GM23338 (cell line): ENCODE measurements around the gene IFTAP. TPM values are rescaled to one million over a fixed set of nuclear protein-coding genes. Genes with fewer than 3 reads are reported as not detected.
A peak's percentile ranks its signal among the peaks of the same experiment; 100 is the strongest.

Source experiments
- ATAC-seq: fragments of 200-7000 bp; cut with Tn5 transposase; 3 replicates; pipeline ENCODE4 v1.9.1; 2020
- DNase-seq: peaks from one replicate; pipeline ENCODE4 v3.0.0-alpha.2; 2015; ENCODE audit warnings: low spot score
- H2AFZ ChIP-seq: fragments of 200-600 bp; sonication (generic); 2 replicates; pipeline ENCODE4 v1.8.0; 2016; ENCODE audit warnings: antibody characterized with exemption, mild to moderate bottlenecking, moderate library complexity
- H3F3A ChIP-seq: fragments of 200-600 bp; sonication (generic); replicated peaks from 2 replicates; pipeline ENCODE4 v1.8.0; 2017; ENCODE audit warnings: antibody characterized with exemption, mixed run types, low read depth
- H3K27ac ChIP-seq: fragments of 200-600 bp; sonication (generic); 2 replicates; pipeline ENCODE4 v1.6.1; 2016; ENCODE audit warnings: low read depth
- H3K27me3 ChIP-seq: fragments of 200-600 bp; sonication (generic); 2 replicates; pipeline ENCODE4 v1.8.0; 2016; ENCODE audit warnings: mild to moderate bottlenecking, mixed run types, moderate library complexity; ENCODE audit not compliant: insufficient read depth
- H3K36me3 ChIP-seq: fragments of 200-600 bp; sonication (generic); 2 replicates; pipeline ENCODE4 v1.8.0; 2016; ENCODE audit warnings: mild to moderate bottlenecking; ENCODE audit not compliant: insufficient read depth
- H3K4me1 ChIP-seq: fragments of 200-600 bp; sonication (generic); 2 replicates; pipeline ENCODE4 v1.8.0; 2016; ENCODE audit warnings: mild to moderate bottlenecking, moderate library complexity; ENCODE audit not compliant: insufficient read depth
- H3K4me2 ChIP-seq: fragments of 200-600 bp; sonication (generic); 2 replicates; pipeline ENCODE4 v1.7.1; 2017; ENCODE audit warnings: mixed run types
- H3K4me3 ChIP-seq: fragments of 200-600 bp; sonication (generic); 2 replicates; pipeline ENCODE4 v1.6.1; 2016; ENCODE audit warnings: mixed run types
- H3K79me2 ChIP-seq: fragments of 200-600 bp; sonication (generic); replicated peaks from 2 replicates; pipeline ENCODE4 v1.8.0; 2017; ENCODE audit warnings: mild to moderate bottlenecking; ENCODE audit not compliant: insufficient read depth
- H3K9me2 ChIP-seq: fragments of 200-600 bp; sonication (generic); 2 replicates; pipeline ENCODE4 v1.8.0; 2017; ENCODE audit not compliant: insufficient read depth
- H4K20me1 ChIP-seq: fragments of 200-600 bp; sonication (generic); replicated peaks from 2 replicates; pipeline ENCODE4 v1.8.0; 2017; ENCODE audit warnings: mild to moderate bottlenecking; ENCODE audit not compliant: insufficient read depth
- H3K27ac Mint-ChIP-seq: 2 replicates; pipeline ENCODE4 v1.8.0; 2020; ENCODE audit warnings: inconsistent platforms, mild to moderate bottlenecking, moderate library complexity, mixed read lengths
- H3K27me3 Mint-ChIP-seq: 3 replicates; pipeline ENCODE4 v1.8.0; 2022; ENCODE audit warnings: low read depth, mild to moderate bottlenecking, moderate library complexity, mixed read lengths, inconsistent platforms; ENCODE audit not compliant: insufficient read depth, poor library complexity
- H3K36me3 Mint-ChIP-seq: 3 replicates; pipeline ENCODE4 v1.8.0; 2021; ENCODE audit warnings: low read depth, mild to moderate bottlenecking, inconsistent platforms, moderate library complexity, mixed read lengths
- H3K4me1 Mint-ChIP-seq: 3 replicates; pipeline ENCODE4 v1.8.0; 2020; ENCODE audit warnings: mild to moderate bottlenecking, inconsistent platforms, mixed read lengths
- H3K4me3 Mint-ChIP-seq: 3 replicates; pipeline ENCODE4 v1.8.0; 2021; ENCODE audit warnings: moderate library complexity, mild to moderate bottlenecking, inconsistent platforms, mixed read lengths
- H3K9me3 Mint-ChIP-seq: 3 replicates; pipeline ENCODE4 v1.8.0; 2020; ENCODE audit warnings: moderate library complexity, mild to moderate bottlenecking, inconsistent platforms, mixed read lengths
- CREB1 ChIP-seq: fragments of 250-450 bp; sonication (Bioruptor Pico); IDR thresholded peaks from 2 replicates; pipeline ENCODE4 v1.5.0; 2020; ENCODE audit warnings: low read depth, mild to moderate bottlenecking, moderate library complexity
- CTCF ChIP-seq, 2 experiments: fragments of 200-600 bp in 1 of 2; sonication (generic) in 1 of 2; conservative IDR thresholded peaks; 2 replicates each; pipeline versions ENCODE4 v1.5.1 to v1.6.1; 2016 to 2017; ENCODE audit warnings: antibody characterized with exemption in 2 of 2, low read depth in 2 of 2, mild to moderate bottlenecking in 2 of 2, moderate library complexity in 1 of 2
- ETS1 ChIP-seq: IDR thresholded peaks from 2 replicates; pipeline ENCODE4 v1.6.1; 2016; ENCODE audit warnings: antibody characterized with exemption
- EZH2 ChIP-seq: fragments of 200-600 bp; sonication (generic); IDR thresholded peaks from one replicate; pipeline ENCODE4 v1.8.0; 2017; ENCODE audit warnings: antibody characterized with exemption, mild to moderate bottlenecking, low read depth; ENCODE audit not compliant: unreplicated experiment
- EZH2phosphoT487 ChIP-seq: fragments of 200-600 bp; sonication (generic); IDR thresholded peaks from one replicate; pipeline ENCODE4 v1.8.1; 2018; ENCODE audit warnings: antibody characterized with exemption; ENCODE audit not compliant: unreplicated experiment
- JUNB ChIP-seq: IDR thresholded peaks from one replicate; pipeline ENCODE4 v1.6.1; 2016; ENCODE audit warnings: antibody characterized with exemption; ENCODE audit not compliant: unreplicated experiment
- NANOG ChIP-seq: IDR thresholded peaks from 2 replicates; pipeline ENCODE4 v1.6.1; 2016; ENCODE audit warnings: antibody characterized with exemption, borderline replicate concordance
- POLR2AphosphoS5 ChIP-seq: IDR thresholded peaks from 2 replicates; pipeline ENCODE4 v1.6.1; 2016; ENCODE audit warnings: antibody characterized with exemption, low read depth
- REST ChIP-seq: IDR thresholded peaks from one replicate; pipeline ENCODE4 v1.6.1; 2018; ENCODE audit warnings: antibody characterized with exemption; ENCODE audit not compliant: unreplicated experiment
- STAT1 ChIP-seq: IDR thresholded peaks from one replicate; pipeline ENCODE4 v1.6.1; 2016; ENCODE audit warnings: antibody characterized with exemption; ENCODE audit not compliant: unreplicated experiment
- ZNF114 ChIP-seq: fragments of 250-450 bp; sonication (Bioruptor Pico); IDR thresholded peaks from 2 replicates; pipeline ENCODE4 v1.5.0; 2020; ENCODE audit warnings: mild to moderate bottlenecking, moderate library complexity
- ZNF331 ChIP-seq: fragments of 250-450 bp; sonication (Bioruptor Pico); IDR thresholded peaks from 2 replicates; pipeline ENCODE4 v1.5.0; 2020; ENCODE audit warnings: low read depth, mild to moderate bottlenecking, moderate library complexity
- ZNF462 ChIP-seq: fragments of 250-450 bp; sonication (Bioruptor Pico); IDR thresholded peaks from 2 replicates; pipeline ENCODE4 v1.5.0; 2020; ENCODE audit warnings: mild to moderate bottlenecking, moderate library complexity
- long read RNA-seq: library from polyadenylated mRNA; unstranded; transcript quantifications from one replicate; pipeline ENCODE4 v2.0.0, GENCODE V29; 2020; ENCODE audit not compliant: unreplicated experiment
- polyA plus RNA-seq: library from polyadenylated mRNA; unstranded; fragments of >200 nt; fragmentation: Nextera tagmentation; extraction: Ambion mirVana; gene quantifications from 2 replicates; pipeline ENCODE4 v1.2.1, GENCODE V29; 2016
- total RNA-seq: library from RNA; depleted of rRNA; stranded (reverse); fragments of >200 nt; shearing (Covaris generic); gene quantifications from 2 replicates; pipeline ENCODE4 v1.2.3, GENCODE V29; 2014; rRNA removed

The IFTAP gene
- 17.1 and 19.8 TPM in 2 replicates for total RNA-seq
- polyA plus RNA-seq, result 36.5 and 39.1 TPM in 2 replicates
- long read RNA-seq, transcript C11orf74-208 (6 exons, 694 nt), result minor isoform, 8 of 27 reads
- long read RNA-seq, transcript C11orf74-201 (6 exons, 863 nt), result major isoform, 9 of 27 reads
- long read RNA-seq, partial matches to known transcripts, result 0 of 27 reads
- long read RNA-seq, other reads (novel, unspliced or antisense), result 4 of 27 reads

- H3K27me3 ChIP-seq, result no peaks in the 10 kb centered on the region; the same call in 1 of the 2 replicates
- H3K4me1 ChIP-seq, result peaks cover 5% of the 10 kb centered on the region; the same call in 1 of the 2 replicates
- ATAC-seq (peak; percentile 98), DNase-seq (peak; percentile 98)
- H3F3A ChIP-seq, result no peaks in the 10 kb centered on the region
- H3K27ac ChIP-seq, result no peak within 1 kb of the TSS
- peak within 1 kb of the TSS; percentile 87 for H3K27ac Mint-ChIP-seq
- H3K9me2 ChIP-seq, result peaks cover 8% of the 10 kb centered on the region; the same call in 1 of the 2 replicates
- H3K36me3 Mint-ChIP-seq, result no peaks in the 10 kb centered on the region
- peak within 1 kb of the TSS; percentile 89 for H3K4me2 ChIP-seq
- peak within 1 kb of the TSS; percentile 93 for H3K4me3 Mint-ChIP-seq
- H3K9me3 Mint-ChIP-seq, result no peaks in the 10 kb centered on the region; the same call in 2 of the 3 replicates
- H4K20me1 ChIP-seq, result no peaks in the 10 kb centered on the region; the same call in 1 of the 2 replicates
- H3K4me1 Mint-ChIP-seq, result peaks cover 2% of the 10 kb centered on the region; the same call in 2 of the 3 replicates
- H3K4me3 ChIP-seq, result peak within 1 kb of the TSS; percentile 68
- TF ChIP-seq NANOG (no peak), ZNF462 (no peak), ZNF331 (CRISPR knock-in tag) (0 out of 2 replicates have a peak, but pooled peaks have one; percentile 24), EZH2phosphoT487 (no peak), CTCF (conservative IDR thresholded peaks at IDR 0.05; ENCODE audit: low read depth in 2 of 2) (no peak), ETS1 (peak; percentile 95), EZH2 (no peak), ZNF114 (peak; percentile 94), STAT1 (no peak), POLR2AphosphoS5 (peak; percentile 48), CREB1 (CRISPR knock-in tag) (peak; percentile 79), REST (no peak), JUNB (no peak)
- H2AFZ ChIP-seq, result peak within 1 kb of the TSS; percentile 98
- H3K36me3 ChIP-seq, result no peaks in the 10 kb centered on the region
- no peaks in the 10 kb centered on the region for H3K79me2 ChIP-seq
- no peaks in the 10 kb centered on the region for H3K27me3 Mint-ChIP-seq
Observed at GRCh38 chr11:36594316-36594989, at the start of gene IFTAP. Gene IFTAP, plus strand, starts transcription at chr11:36594502. Its CDS starts 15,602 bp downstream, at chr11:36610104.
